ENCODE results near the gene ERP27.
A peak's percentile ranks its signal among the peaks of the same experiment; 100 is the strongest.

The ERP27 gene

DNA sequence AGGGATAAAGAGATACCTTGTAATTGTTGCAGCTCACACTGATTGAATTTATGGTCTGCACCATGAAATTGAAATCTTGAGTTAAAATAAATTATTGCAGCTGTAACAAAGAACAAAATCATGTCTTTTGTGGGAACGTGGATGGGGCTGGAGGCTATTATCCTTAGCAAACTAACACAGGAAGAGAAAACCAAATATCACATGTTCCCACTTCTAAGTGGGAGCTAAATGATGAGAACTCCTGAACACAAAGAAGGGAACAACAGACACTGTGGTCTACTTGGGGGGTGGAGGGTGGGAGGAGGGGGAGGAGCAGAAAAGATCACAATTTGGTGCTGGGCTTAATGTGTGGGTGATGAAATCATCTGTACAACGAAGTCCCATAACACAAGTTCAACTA is 22.6 kb downstream of the ERP27 start:
- Histone ChIP-seq H3K27me3 (replicated peaks in 2 of 5; ENCODE audit: control insufficient read depth in 4 of 5, insufficient read depth in 5 of 5, low read length in 4 of 5) (no peaks in the 10 kb centered on the region), H3K4me1 (ENCODE audit: control extremely low read depth in 1 of 4, control insufficient read depth in 4 of 4, insufficient read depth in 4 of 4, low read length in 3 of 4) (peaks cover 0 to 11% (median 2%) of the 10 kb centered on the region in 4 experiments), H3K4me3 (ENCODE audit: control insufficient read depth in 1 of 7, extremely low read depth in 1 of 7, insufficient read depth in 4 of 7, low read depth in 2 of 7, low read length in 6 of 7) (no peak overlapping the region), H3K9me3 (ENCODE audit: control extremely low read depth in 1 of 5, control insufficient read depth in 4 of 5, insufficient read depth in 2 of 5, low read depth in 1 of 5, low read length in 4 of 5) (peaks cover 0 to 10% (median 0%) of the 10 kb centered on the region in 5 experiments), H3K27ac (ENCODE audit: insufficient read depth in 1 of 2, low read depth in 1 of 2, low read length in 2 of 2, poor library complexity in 1 of 2, severe bottlenecking in 2 of 2) (no peak overlapping the region), H3K36me3 (ENCODE audit: control insufficient read depth in 4 of 4, insufficient read depth in 4 of 4, low read length in 3 of 4) (peaks cover 8 to 52% (median 17%) of the 10 kb centered on the region in 4 experiments)
- ChIA-PET CTCF (no interaction called here), POLR2A (no interaction called here)
- DNase-seq: no peak
- WGBS (ENCODE audit: insufficient coverage): no CpG with 5 or more reads among the region's 2 CpGs

DNA sequence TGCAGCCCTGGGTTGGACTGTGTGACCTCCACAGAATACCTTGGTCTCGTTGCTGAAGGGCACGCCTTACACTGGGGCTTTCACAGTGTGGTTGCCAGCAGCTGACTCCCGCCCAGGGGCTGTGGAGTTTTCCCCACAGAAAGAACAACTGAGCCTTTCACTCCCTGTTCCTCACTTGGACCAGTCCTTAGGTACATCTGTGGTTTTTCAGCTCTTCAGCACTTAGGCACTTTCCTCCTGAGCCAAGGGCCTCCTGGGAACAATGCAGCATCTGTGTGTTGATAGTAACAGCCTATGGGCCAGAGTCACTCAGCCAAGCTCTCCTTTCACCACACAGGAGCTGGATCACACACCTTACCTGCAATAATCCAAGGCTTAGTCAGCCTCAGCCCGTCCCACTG is 25.0 kb downstream of the ERP27 start:
- Histone ChIP-seq H3K27ac (ENCODE audit: insufficient read depth in 1 of 2, low read depth in 1 of 2, low read length in 2 of 2, poor library complexity in 1 of 2, severe bottlenecking in 2 of 2) (no peak overlapping the region), H3K27me3 (replicated peaks in 2 of 5; ENCODE audit: control insufficient read depth in 4 of 5, insufficient read depth in 5 of 5, low read length in 4 of 5) (no peaks in the 10 kb centered on the region), H3K9me3 (ENCODE audit: control extremely low read depth in 1 of 5, control insufficient read depth in 4 of 5, insufficient read depth in 2 of 5, low read depth in 1 of 5, low read length in 4 of 5) (peaks cover 0 to 10% (median 0%) of the 10 kb centered on the region in 5 experiments), H3K4me3 (ENCODE audit: control insufficient read depth in 1 of 7, extremely low read depth in 1 of 7, insufficient read depth in 4 of 7, low read depth in 2 of 7, low read length in 6 of 7) (no peak overlapping the region), H3K36me3 (ENCODE audit: control insufficient read depth in 4 of 4, insufficient read depth in 4 of 4, low read length in 3 of 4) (peaks cover 8 to 43% (median 16%) of the 10 kb centered on the region in 4 experiments), H3K4me1 (ENCODE audit: control extremely low read depth in 1 of 4, control insufficient read depth in 4 of 4, insufficient read depth in 4 of 4, low read length in 3 of 4) (peaks cover 0 to 9% (median 0%) of the 10 kb centered on the region in 4 experiments)
- ChIA-PET CTCF (interaction anchor here (1.1 to 1.5 kb wide), 3 partner anchors 18 to 26 kb away, joined by 3 to 8 read pairs (median 3); no protein-coding TSS in a partner anchor), POLR2A (no interaction called here)
- DNase-seq: no peak
- 98% methylated on average over 4 of the region's 4 CpGs for WGBS (ENCODE audit: insufficient coverage)

- Histone ChIP-seq H3K36me3 (ENCODE audit: control insufficient read depth in 4 of 4, insufficient read depth in 4 of 4, low read length in 3 of 4) (peaks cover 5 to 25% (median 7%) of the 10 kb centered on the region in 4 experiments), H3K9me3 (ENCODE audit: control extremely low read depth in 1 of 5, control insufficient read depth in 4 of 5, insufficient read depth in 2 of 5, low read depth in 1 of 5, low read length in 4 of 5) (peaks cover 0 to 10% (median 0%) of the 10 kb centered on the region in 5 experiments), H3K4me1 (ENCODE audit: control extremely low read depth in 1 of 4, control insufficient read depth in 4 of 4, insufficient read depth in 4 of 4, low read length in 3 of 4) (peaks cover 0 to 9% (median 0%) of the 10 kb centered on the region in 4 experiments), H3K27me3 (replicated peaks in 2 of 5; ENCODE audit: control insufficient read depth in 4 of 5, insufficient read depth in 5 of 5, low read length in 4 of 5) (no peaks in the 10 kb centered on the region), H3K27ac (ENCODE audit: insufficient read depth in 1 of 2, low read depth in 1 of 2, low read length in 2 of 2, poor library complexity in 1 of 2, severe bottlenecking in 2 of 2) (no peak overlapping the region), H3K4me3 (ENCODE audit: control insufficient read depth in 1 of 7, extremely low read depth in 1 of 7, insufficient read depth in 4 of 7, low read depth in 2 of 7, low read length in 6 of 7) (no peak overlapping the region)
- POLR2A ChIA-PET: no interaction called here
- DNase-seq: no peak
- 50% methylated on average over 1 of the region's 2 CpGs for WGBS (ENCODE audit: insufficient coverage)
- CTCF ChIA-PET: interaction anchor here (1.4 kb wide), 1 partner anchor 25 kb away, joined by 3 read pairs; no protein-coding TSS in a partner anchor
Measured at GRCh38 chr12:14911131-14911530, 27.2 kb downstream of the ERP27 start.

DNA sequence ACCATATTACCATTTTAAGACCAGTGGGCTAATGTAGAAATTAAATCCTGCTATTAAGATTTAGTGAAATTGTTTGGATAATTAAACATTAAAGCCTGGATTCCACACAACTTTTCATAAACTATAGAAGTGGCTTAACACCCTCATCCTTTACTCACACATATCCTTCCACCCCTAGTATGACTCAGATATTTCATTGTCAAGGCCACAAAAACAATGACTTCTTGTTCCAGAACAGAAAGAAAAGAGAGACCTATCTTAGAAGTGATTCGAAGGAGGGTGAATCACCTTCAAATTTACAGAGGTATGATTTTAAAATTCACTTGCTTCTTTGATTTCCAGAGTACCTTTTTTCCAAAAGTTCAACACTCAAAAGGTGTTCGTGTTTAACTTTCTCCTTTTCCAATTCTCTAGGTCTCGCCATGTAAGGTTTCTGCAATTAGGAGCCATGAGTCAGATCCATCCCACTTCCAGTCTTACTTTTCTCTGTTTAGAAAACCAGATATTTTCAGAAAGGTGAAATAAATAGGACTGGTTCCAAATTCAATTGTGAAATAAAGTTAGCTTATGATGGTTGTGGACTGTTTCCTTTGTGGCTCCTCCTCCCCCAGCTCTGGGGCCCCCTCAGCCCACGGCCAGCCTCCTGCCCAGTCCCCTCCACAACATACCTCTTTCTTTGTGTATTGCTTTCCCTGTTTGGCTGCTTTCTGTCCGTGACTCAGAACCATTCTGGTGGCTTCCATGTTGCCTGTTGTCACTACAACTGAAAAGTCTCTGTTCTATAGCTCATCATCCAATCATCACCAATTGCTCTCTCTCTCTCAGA is 28.0 kb downstream of the ERP27 start:
- ChIA-PET CTCF (interaction anchor here (1.4 kb wide), 2 partner anchors 26 to 85 kb away, joined by 3 read pairs; no protein-coding TSS in a partner anchor), POLR2A (no interaction called here)
- no peak overlapping the region for H3K27ac ChIP-seq (ENCODE audit: insufficient read depth in 1 of 2, low read depth in 1 of 2, low read length in 2 of 2, poor library complexity in 1 of 2, severe bottlenecking in 2 of 2)
- H3K4me3 ChIP-seq (ENCODE audit: control insufficient read depth in 1 of 7, extremely low read depth in 1 of 7, insufficient read depth in 4 of 7, low read depth in 2 of 7, low read length in 6 of 7): no peak overlapping the region
- H3K36me3 ChIP-seq (ENCODE audit: control insufficient read depth in 4 of 4, insufficient read depth in 4 of 4, low read length in 3 of 4): peaks cover 5 to 20% (median 7%) of the 10 kb centered on the region in 4 experiments
- H3K27me3 ChIP-seq (replicated peaks in 2 of 5; ENCODE audit: control insufficient read depth in 4 of 5, insufficient read depth in 5 of 5, low read length in 4 of 5): no peaks in the 10 kb centered on the region
- 83% methylated on average over 4 of the region's 5 CpGs for WGBS (ENCODE audit: insufficient coverage)
- H3K9me3 ChIP-seq (ENCODE audit: control extremely low read depth in 1 of 5, control insufficient read depth in 4 of 5, insufficient read depth in 2 of 5, low read depth in 1 of 5, low read length in 4 of 5): peaks cover 0 to 10% (median 0%) of the 10 kb centered on the region in 5 experiments
- peaks cover 0 to 9% (median under 1%) of the 10 kb centered on the region in 4 experiments for H3K4me1 ChIP-seq (ENCODE audit: control extremely low read depth in 1 of 4, control insufficient read depth in 4 of 4, insufficient read depth in 4 of 4, low read length in 3 of 4)
- peak in 2 of 3 donors; percentile 26 for DNase-seq

- 86% methylated on average over 1 of the region's 1 CpG for WGBS (ENCODE audit: insufficient coverage)
- Histone ChIP-seq H3K9me3 (ENCODE audit: control extremely low read depth in 1 of 5, control insufficient read depth in 4 of 5, insufficient read depth in 2 of 5, low read depth in 1 of 5, low read length in 4 of 5) (peaks cover 0 to 10% (median 0%) of the 10 kb centered on the region in 5 experiments), H3K27me3 (replicated peaks in 2 of 5; ENCODE audit: control insufficient read depth in 4 of 5, insufficient read depth in 5 of 5, low read length in 4 of 5) (no peaks in the 10 kb centered on the region), H3K36me3 (ENCODE audit: control insufficient read depth in 4 of 4, insufficient read depth in 4 of 4, low read length in 3 of 4) (peaks cover 0 to under 1% (median 0%) of the 10 kb centered on the region in 4 experiments), H3K4me1 (ENCODE audit: control extremely low read depth in 1 of 4, control insufficient read depth in 4 of 4, insufficient read depth in 4 of 4, low read length in 3 of 4) (peaks cover 0 to 13% (median under 1%) of the 10 kb centered on the region in 4 experiments), H3K4me3 (ENCODE audit: control insufficient read depth in 1 of 7, extremely low read depth in 1 of 7, insufficient read depth in 4 of 7, low read depth in 2 of 7, low read length in 6 of 7) (no peak overlapping the region), H3K27ac (ENCODE audit: insufficient read depth in 1 of 2, low read depth in 1 of 2, low read length in 2 of 2, poor library complexity in 1 of 2, severe bottlenecking in 2 of 2) (no peak overlapping the region)
- DNase-seq: no peak
- POLR2A ChIA-PET: no interaction called here
- CTCF ChIA-PET: no interaction called here
Measured at GRCh38 chr12:14907953-14908352, 30.4 kb downstream of the ERP27 start.

- H3K27me3 ChIP-seq (replicated peaks in 2 of 5; ENCODE audit: control insufficient read depth in 4 of 5, insufficient read depth in 5 of 5, low read length in 4 of 5): no peaks in the 10 kb centered on the region
- no peak for DNase-seq
- no peak overlapping the region for H3K4me3 ChIP-seq (ENCODE audit: control insufficient read depth in 1 of 7, extremely low read depth in 1 of 7, insufficient read depth in 4 of 7, low read depth in 2 of 7, low read length in 6 of 7)
- H3K9me3 ChIP-seq (ENCODE audit: control extremely low read depth in 1 of 5, control insufficient read depth in 4 of 5, insufficient read depth in 2 of 5, low read depth in 1 of 5, low read length in 4 of 5): peaks cover 0 to 3% (median 0%) of the 10 kb centered on the region in 5 experiments
- H3K27ac ChIP-seq (ENCODE audit: insufficient read depth in 1 of 2, low read depth in 1 of 2, low read length in 2 of 2, poor library complexity in 1 of 2, severe bottlenecking in 2 of 2): no peak overlapping the region
- H3K36me3 ChIP-seq (ENCODE audit: control insufficient read depth in 4 of 4, insufficient read depth in 4 of 4, low read length in 3 of 4): no peaks in the 10 kb centered on the region
- ChIA-PET CTCF (interaction anchor here (1.2 kb wide), 1 partner anchor 14 kb away, joined by 3 read pairs; no protein-coding TSS in a partner anchor), POLR2A (no interaction called here)
- H3K4me1 ChIP-seq (ENCODE audit: control extremely low read depth in 1 of 4, control insufficient read depth in 4 of 4, insufficient read depth in 4 of 4, low read length in 3 of 4): peaks cover 0 to 16% (median 3%) of the 10 kb centered on the region in 4 experiments
- WGBS (ENCODE audit: insufficient coverage): 100% methylated on average over 1 of the region's 5 CpGs
Measured at GRCh38 chr12:14906114-14906513, 32.2 kb downstream of the ERP27 start.
